NCI-H524 treated with DMSO at 0.1 percent for 48 hours (cell line): Measurements from ENCODE around the gene TACC2.

Experiments used
- DNase-seq: peaks from one replicate; lab custom pipeline; 2025; lab: John Stamatoyannopoulos, UW

TACC2 gene

GRCh38 chr10:122249991-122250750 is 261.2 kb downstream of the TACC2 start:
- no peak for DNase-seq

DNA sequence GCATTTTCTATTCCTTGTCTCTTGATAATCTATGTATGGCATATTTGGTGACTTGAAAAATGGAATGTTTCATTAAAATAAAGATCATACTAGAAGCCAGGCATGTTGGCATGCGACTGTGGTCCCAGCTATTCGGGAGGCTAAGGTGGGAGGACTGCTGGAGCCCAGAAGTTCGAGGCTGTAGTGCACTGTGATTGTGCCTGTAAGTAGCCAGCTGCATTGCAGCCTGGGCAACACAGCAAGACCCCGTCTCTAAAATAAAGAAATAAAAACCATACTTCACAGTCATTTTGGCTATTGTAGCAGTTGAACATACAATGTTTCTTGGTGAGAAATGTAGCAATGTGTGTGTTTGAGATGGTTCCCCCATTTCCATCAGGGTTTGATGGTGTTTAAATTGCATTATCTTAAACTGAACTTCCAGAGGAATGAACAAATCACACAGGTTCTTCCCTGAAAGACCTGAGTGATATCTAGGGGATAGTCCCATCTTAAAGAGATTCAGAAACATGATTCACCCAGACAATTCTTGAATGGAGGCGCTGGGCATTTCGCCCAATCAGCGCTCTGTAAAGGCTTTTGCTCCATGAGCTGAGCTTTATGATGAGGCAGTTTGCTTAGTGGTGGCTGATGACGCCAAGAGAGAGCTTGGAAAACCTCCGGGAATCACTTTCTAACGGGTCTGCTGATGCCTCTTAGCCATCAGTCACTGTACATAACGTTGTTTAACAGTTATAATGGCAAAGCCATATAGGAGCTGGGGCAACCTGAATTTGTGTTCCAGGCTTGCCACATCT is 262.7 kb downstream of the TACC2 start:
- no peak for DNase-seq

GRCh38 chr10:122252805-122253204 is 263.8 kb downstream of the TACC2 start:
- DNase-seq: no peak

- no peak for DNase-seq
These were observed 264.6 kb downstream of the TACC2 start for GRCh38 chr10:122253605-122254004.

- no peak for DNase-seq
These were observed 265.9 kb downstream of the TACC2 start for GRCh38 chr10:122254831-122255230.

DNA sequence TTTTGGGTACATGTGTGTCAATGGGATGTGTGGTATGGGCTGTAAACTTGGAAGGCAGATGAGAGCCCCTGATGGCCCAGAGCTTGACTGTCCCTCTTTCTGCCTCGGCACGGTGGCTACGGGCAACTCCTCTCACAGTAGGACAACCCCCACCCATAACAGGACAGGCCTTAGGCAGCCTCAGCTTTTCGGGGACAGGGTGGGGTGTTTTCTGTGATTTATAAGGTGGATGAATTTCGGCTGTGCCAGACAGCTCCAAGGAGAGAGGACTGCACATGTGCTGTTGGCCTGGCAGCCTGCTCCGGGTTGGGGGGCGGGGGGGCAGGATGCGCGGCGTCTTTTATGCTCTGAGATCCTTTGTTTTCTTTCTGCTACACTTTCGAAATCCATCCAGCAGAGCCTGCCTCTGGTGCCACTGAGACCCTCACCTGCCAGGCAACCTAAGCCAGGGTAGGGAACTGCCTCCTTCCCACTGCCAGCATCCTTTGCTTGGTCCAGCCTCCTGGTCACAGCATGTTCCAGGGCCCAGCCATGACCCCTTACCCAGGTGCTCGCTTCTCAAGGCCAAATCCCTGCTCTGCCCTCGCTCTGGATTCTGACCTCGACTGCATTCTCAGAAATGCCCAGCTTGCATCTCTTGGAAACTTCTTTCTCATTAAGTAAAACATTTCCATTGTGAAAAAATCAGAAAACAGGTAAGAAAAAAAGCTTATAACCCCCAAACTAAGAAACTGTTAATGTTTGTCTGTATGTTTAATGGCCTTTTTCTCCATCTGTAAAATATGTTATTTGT is 266.7 kb downstream of the TACC2 start:
- no peak for DNase-seq

GRCh38 chr10:122257041-122257440 is 268.1 kb downstream of the TACC2 start:
- DNase-seq: no peak

DNA sequence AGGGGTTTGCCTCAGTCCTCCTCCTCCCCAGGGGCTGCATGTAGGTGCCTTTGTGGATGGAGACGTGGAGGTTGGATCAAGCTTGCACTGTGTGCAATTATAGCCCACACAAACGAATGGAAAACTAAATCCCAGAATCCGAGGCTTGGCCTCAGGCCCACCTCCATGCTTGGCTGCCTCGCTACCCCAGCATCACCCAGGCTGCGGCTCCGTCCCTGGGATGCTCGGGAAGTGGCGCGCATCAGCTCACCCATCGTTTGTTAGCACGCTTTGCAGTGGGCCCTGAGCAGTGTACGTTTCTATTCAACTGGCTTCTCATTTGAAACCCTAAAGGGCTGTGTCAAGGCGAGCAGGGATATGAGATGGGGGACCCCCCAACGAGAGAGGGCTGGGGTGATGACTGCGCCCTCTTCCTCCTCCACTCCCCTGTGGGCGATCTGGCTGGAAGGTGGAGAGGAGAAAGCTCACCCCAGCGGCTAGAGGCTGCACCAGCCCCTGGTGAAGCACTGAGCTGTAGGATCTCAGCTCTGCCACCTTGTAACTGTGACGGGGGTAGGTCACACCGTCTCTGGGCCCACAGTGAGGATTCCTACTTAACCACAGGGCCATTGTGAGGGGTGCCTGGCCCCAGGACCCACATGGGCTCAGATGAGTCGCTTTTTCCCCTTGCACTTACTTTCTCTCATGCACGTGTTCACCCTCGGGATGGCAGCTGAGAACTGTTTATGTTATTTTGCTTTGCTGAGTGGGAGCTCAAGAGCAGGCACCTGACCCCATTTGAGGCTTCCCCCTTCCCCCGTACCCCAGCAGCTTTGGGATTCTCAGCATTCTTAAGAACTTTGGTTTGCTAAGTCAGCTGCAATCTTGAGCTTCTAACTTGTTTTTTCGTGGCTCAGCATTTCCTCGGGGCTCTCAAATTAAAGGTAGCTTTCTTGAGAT is 269.4 kb downstream of the TACC2 start:
- DNase-seq: no peak

GRCh38 chr10:122259075-122259466 is 270.1 kb downstream of the TACC2 start:
- no peak for DNase-seq

- DNase-seq: no peak
These were observed 272.6 kb downstream of the TACC2 start for GRCh38 chr10:122261584-122261983.

DNA sequence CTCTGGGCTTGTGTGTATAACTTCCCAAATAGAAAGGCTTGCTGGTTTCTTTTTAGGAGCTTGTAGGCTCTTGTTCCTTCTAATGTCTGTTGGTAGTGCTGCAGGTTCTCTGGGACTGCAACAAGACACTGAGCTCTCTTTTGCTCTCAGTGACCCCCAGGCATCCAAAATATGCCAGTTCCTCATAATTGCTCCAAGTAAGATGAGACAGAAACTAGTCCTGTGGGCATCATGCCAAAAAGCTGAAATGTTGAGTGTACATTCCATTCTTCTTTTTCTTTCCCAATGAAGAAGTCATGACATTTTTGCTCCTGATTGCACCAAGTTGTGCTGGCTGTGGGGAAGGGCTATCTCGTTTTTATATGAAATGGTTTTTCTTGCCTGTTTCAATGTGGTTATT is 275.0 kb downstream of the TACC2 start:
- no peak for DNase-seq

DNA sequence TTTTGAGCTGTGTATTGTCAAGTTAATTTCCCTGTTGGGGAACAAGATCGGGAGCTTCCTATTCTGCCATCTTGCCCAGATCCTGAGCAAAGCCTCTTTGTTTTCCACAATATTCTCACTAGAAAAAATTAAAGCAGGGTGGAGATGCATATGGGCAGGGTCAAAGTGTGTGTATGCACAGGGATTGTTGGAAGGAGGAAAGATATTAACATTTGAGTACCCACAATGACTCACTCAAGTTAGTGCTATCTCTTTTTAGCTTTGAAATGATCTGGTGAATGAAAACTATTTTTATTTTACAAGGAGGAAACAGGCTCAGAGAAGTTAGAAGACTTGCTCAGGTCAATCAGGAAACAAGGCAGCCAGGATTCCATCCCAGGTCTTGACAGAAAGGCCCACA is 275.5 kb downstream of the TACC2 start:
- DNase-seq: no peak

- no peak for DNase-seq
These were observed 276.0 kb downstream of the TACC2 start for GRCh38 chr10:122264931-122265330.

DNA sequence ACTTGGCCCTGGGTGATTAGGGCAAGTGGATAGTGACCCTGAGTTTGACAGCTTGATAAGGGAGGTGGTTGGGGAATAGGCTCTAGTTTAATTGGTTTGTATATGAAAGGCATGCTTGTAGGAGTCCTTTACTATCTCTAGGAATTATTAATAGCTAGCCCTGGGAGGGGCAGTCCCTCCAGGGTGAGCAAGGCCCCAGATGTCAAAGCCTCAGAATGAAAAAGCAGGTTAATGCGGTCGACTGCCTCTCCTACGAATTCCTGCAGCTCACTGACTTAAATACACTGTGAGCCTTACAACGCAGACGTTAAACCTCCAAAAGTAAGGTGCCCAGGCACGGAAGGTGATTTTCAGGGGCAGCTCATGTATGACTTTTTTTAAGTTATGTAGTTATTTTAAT is 276.9 kb downstream of the TACC2 start:
- no peak for DNase-seq

- no peak for DNase-seq
These were observed 279.1 kb downstream of the TACC2 start for GRCh38 chr10:122267849-122268737.

DNA sequence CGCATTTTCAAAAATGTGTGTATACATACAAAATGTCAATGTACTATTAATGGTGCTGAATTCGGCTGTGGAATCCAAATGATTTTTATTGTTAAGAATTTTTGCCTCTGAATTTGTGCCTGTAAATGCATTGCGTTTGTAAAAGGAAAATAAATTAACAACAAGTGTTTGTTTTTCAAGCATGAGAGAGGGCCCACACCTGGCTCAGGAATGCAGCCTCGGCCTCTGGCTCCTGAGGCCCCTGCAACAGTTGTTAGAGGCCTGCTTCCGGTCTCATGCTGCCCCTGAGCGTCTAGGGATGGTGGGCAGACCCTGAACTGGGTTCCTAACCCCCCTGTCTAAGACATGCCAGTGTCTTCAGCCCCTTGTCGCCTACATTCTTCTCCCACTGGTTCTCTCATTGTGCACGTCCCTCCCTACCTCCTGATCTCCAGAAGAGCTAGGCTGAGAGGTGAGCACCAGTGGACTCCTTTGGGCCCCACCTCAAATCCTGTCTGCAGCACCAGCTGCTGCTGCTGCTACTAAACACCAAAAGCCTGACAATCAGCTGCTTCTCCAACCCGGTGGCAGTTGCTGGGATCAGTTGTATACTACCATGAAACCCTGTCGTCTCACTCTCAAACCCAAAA is 280.2 kb downstream of the TACC2 start:
- DNase-seq: no peak

DNA sequence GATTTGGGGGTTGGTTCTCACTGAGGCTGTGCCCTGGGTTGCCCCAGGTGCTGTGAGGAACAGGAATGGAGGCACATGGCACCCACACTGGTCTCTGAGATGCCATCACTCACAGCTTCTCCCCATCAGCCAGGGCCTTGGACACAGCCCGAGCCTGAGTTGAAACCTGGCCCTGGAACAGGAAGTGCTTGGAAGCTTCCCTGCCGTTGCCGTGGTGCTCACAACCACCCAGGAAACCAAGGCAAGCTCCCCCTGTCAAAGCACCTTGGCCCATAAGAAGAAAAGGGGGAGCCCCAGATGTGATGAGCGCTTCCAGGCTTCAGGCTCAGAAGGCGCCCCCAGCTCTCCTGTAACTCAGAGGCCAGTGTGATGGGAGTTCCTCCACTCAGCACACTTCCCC is 282.1 kb downstream of the TACC2 start, which contains the start of gene BTBD16:
TSS of gene BTBD16 (plus strand) at position 221 of the 400 bp plus-strand sequence. CDS start 3,786 bp downstream, outside the sequence.
- no peak for DNase-seq

- DNase-seq: no peak
These were observed 285.1 kb downstream of the TACC2 start for GRCh38 chr10:122273966-122274545.

DNA sequence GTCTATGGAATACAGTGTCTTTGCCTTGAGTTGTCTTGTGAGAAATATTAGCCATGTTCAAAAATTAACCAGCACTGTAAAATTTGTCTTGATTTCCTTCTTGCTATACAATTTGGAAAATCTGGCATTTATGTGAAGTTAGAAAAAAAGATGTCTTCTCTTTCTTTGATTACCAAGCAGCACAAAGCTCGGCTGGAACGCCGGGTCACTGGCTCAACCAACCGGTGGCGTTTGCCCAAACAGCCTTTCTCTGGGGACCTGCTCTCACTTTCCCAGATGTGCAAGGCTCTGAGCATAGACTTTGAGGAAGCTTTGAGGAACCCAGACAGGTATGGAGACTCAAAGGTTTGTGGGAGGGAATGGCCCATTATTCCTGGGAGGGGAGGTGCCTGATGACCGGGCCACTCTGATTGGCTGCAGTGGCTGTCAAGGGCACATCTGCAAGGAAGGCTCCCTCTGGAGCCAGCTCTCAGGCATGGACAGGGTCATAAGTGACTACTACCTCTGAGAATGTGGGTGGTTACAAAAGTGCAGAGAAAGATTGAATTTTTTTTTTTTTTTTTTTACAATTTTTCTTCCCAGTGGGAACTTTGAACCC is 287.7 kb downstream of the TACC2 start:
- DNase-seq: no peak
